ENCODE results near the gene CHRM4.

- TF ChIP-seq POLR2AphosphoS5 (IDR thresholded peaks at IDR 0.05; ENCODE audit: borderline replicate concordance, low read depth, low read length) = no peak
- no peak for TF ChIP-seq EZH2 (IDR thresholded peaks at IDR 0.05)
Measured at GRCh38 chr11:46352063-46352841, 39.3 kb downstream of the CHRM4 start.

Data from SK-N-MC (cell line).